ENCODE measurements around the gene THG1L. TPM values are rescaled to one million over a fixed set of nuclear protein-coding genes. Genes with fewer than 3 reads are reported as not detected.

Gene THG1L
- 24.1 to 31.3 TPM (median 25.1 TPM) in 5 replicates for total RNA-seq (2022; extraction: Qiagen RNA extraction; ENCODE audit: low read depth)

DNA sequence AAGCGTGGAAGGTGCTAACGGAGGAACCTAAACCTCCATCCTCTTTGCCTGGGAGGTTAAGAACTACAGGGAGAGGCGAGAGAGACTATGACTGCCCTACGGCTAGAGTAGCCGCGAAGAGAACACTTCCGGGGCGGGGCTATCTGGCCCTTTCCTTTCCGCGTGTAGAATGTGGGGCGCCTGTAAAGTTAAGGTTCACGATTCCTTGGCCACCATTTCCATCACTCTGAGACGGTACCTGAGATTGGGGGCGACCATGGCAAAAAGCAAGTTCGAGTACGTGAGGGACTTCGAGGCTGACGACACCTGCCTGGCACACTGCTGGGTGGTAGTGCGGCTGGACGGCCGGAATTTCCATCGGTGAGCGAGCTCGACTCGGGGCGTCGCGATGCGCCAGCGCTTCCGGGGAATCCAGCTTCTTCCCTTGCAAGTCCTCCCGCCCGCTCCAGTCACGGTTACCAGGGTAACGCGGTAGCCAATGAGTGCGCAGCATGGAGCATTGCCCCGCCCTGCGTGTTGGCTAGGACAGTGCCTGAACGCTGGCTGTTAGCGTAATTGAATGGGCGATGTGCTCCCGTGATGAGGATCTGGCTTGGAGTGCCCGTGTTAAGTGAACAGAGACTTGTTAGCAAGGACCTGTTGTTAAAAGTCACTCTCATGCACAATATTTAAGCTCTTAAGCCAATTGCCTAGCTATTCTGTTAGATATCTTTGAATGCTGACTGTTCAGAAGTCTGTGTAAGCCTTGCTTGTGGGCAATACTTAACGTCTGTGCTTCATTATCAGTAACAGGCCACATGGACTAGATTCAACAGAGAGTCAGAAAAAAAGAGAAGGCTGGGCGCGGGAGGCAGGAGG lies at the start of gene THG1L:
Gene THG1L, plus strand, starts transcription at position 149 of the 858 bp plus-strand sequence. Its CDS starts 21 bp downstream, at position 170.

DNA sequence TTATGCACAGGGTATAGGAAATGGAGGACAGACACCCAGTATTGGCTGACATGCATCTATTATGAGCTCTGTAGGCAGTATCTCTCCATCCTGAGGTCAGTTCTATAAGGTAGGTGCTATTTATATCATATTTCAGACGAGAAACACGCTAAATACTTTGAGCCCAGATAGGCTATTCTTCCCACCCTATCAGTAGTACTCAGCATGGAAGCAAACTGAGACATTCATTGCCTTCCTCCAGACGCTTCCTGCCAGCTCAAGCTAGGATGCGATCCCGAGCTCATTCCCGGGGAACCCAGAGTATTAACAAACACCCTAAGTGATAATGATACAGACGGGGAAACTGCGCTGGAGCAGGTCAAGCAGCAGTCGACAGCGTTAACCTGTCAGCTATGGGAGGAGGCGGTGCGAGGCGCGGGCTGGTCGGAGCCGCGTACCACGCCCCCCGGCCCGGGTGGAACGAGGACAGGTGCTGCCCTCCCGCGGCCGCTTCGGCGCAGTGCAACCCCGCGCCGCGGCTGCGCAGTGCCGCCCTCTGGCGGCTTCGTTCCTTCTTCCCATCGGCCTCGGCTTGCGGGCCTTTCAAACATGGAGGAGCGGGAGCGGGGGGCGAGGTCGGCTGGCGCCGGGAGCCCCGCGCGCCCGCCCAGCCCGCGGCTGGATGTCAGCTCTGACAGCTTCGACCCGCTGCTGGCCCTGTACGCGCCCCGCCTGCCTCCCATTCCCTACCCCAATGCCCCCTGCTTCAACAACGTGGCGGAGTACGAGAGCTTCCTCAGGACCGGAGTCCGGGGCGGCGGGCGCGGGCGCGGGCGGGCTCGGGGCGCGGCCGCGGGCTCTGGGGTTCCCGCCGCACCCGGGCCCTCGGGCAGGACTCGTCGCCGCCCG lies 12.2 kb downstream of the THG1L start, which contains the start of gene LSM11:
Gene LSM11, plus strand, starts transcription at position 550 of the 888 bp plus-strand sequence. Its CDS starts 39 bp downstream, at position 589.

Other genes with a start within 250 kb of the THG1L start
- 9.5 to 15.2 TPM (median 12.6 TPM) in 5 replicates for gene ADAM19, start 155.6 kb upstream of the THG1L start, total RNA-seq (2022; extraction: Qiagen RNA extraction; ENCODE audit: low read depth)
- gene SOX30, start 79.0 kb upstream of the THG1L start, total RNA-seq (2022; extraction: Qiagen RNA extraction; ENCODE audit: low read depth) = 0.07 to 0.10 TPM in 2 of 5 replicates, not detected in the others
- not detected in 5 replicates for gene C5orf52, start 59.9 kb upstream of the THG1L start, total RNA-seq (2022; extraction: Qiagen RNA extraction; ENCODE audit: low read depth)
- 2.3 to 3.3 TPM (median 3.0 TPM) in 5 replicates for gene LSM11, start 12.3 kb downstream of the THG1L start, total RNA-seq (2022; extraction: Qiagen RNA extraction; ENCODE audit: low read depth)
- 58.0 to 83.4 TPM (median 74.0 TPM) in 5 replicates for gene CLINT1, start 127.7 kb downstream of the THG1L start, total RNA-seq (2022; extraction: Qiagen RNA extraction; ENCODE audit: low read depth)

Measured in A549 treated with GW870086 at 1 μM for 4 hours (cell line).